Activated T-cell treated with anti-CD3 and anti-CD28 coated beads for 4 hours (primary cell): Measurements from ENCODE around the gene EHD2.
"Not testable (repeated sequence)": the region's sequence is repeated elsewhere in the genome, so short reads cannot be mapped to it uniquely, and the experiment has no call there.

ENCODE experiments used
- DNase-seq: peaks from one replicate; pipeline ENCODE4 v3.0.0-alpha.2; 2020

Gene EHD2

GRCh38 chr19:47718415-47719046, 5.3 kb downstream of the EHD2 start:
- DNase-seq: not testable (repeated sequence)

- DNase-seq: no peak
Measured at GRCh38 chr19:47719047-47719859, 6.0 kb downstream of the EHD2 start.

- DNase-seq: no peak
Measured at GRCh38 chr19:47720669-47721422, 7.6 kb downstream of the EHD2 start.

- no peak for DNase-seq
Measured at GRCh38 chr19:47723581-47723940, 10.3 kb downstream of the EHD2 start.

- DNase-seq: no peak
Measured at GRCh38 chr19:47725759-47726401, 12.7 kb downstream of the EHD2 start.

- DNase-seq: no peak
Measured at GRCh38 chr19:47726467-47726866, 13.2 kb downstream of the EHD2 start.

- DNase-seq: not testable (repeated sequence)
Measured at GRCh38 chr19:47728295-47728694, 15.1 kb downstream of the EHD2 start.

- no peak for DNase-seq
Measured at GRCh38 chr19:47729468-47729798, 16.2 kb downstream of the EHD2 start.

- DNase-seq: no peak
Measured at GRCh38 chr19:47729799-47730520, 16.7 kb downstream of the EHD2 start.

GRCh38 chr19:47730521-47730889, 17.3 kb downstream of the EHD2 start:
- no peak for DNase-seq

- DNase-seq: no peak
Measured at GRCh38 chr19:47730910-47731309, 17.7 kb downstream of the EHD2 start.

- no peak for DNase-seq
Measured at GRCh38 chr19:47735131-47735530, 21.9 kb downstream of the EHD2 start.

- no peak for DNase-seq
Measured at GRCh38 chr19:47740866-47741519, 27.8 kb downstream of the EHD2 start.

GRCh38 chr19:47741544-47742140, 28.4 kb downstream of the EHD2 start:
- DNase-seq: no peak

GRCh38 chr19:47742634-47743033, 29.4 kb downstream of the EHD2 start:
- DNase-seq: no peak

GRCh38 chr19:47745010-47745901, 32.0 kb downstream of the EHD2 start, which contains the start of gene NOP53:
Gene NOP53 (plus strand): TSS chr19:47745546. CDS start chr19:47745560, 14 bp downstream.
- DNase-seq: peak; percentile 96

- not testable (repeated sequence) for DNase-seq
Measured at GRCh38 chr19:47746129-47746528, 32.9 kb downstream of the EHD2 start.

- no peak for DNase-seq
Measured at GRCh38 chr19:47749326-47749725, 36.1 kb downstream of the EHD2 start.

- no peak for DNase-seq
Measured at GRCh38 chr19:47750752-47751151, 37.5 kb downstream of the EHD2 start.

GRCh38 chr19:47752440-47753211, 39.4 kb downstream of the EHD2 start:
- no peak for DNase-seq
